ENCODE measurements around the gene GGT5.
"Not testable (repeated sequence)": the region's sequence is repeated elsewhere in the genome, so short reads cannot be mapped to it uniquely, and the experiment has no call there.

Gene GGT5

GRCh38 chr22:24216541-24217209 is 28.2 kb downstream of the GGT5 start:
- no peaks in the 10 kb centered on the region for H3K36me3 ChIP-seq (ENCODE audit: control insufficient read depth, low read length)

GRCh38 chr22:24214467-24215285 is 30.2 kb downstream of the GGT5 start:
- no peak overlapping the region for H3K27ac ChIP-seq (ENCODE audit: low read depth, low read length)

More at GRCh38 chr22:24216541-24217209, 28.2 kb downstream of the GGT5 start:
- H3K27me3 ChIP-seq (ENCODE audit: control insufficient read depth, low read length), result 0 out of 2 replicates have a peak, but pooled peaks cover 4% of the 10 kb centered on the region
- no peaks in the 10 kb centered on the region for H3F3A ChIP-seq (ENCODE audit: control insufficient read depth, insufficient read depth)
- no peaks in the 10 kb centered on the region for H4K20me1 ChIP-seq (ENCODE audit: control insufficient read depth, insufficient read depth, low read depth, low read length)
- H3K79me2 ChIP-seq (ENCODE audit: control insufficient read depth, low read length), result no peaks in the 10 kb centered on the region
- no peak for TF ChIP-seq CTCF (IDR thresholded peaks at IDR 0.05; ENCODE audit: low read depth, low read length, poor library complexity, severe bottlenecking)
- no peak for TF ChIP-seq EZH2phosphoT487 (IDR thresholded peaks at IDR 0.05; ENCODE audit: borderline replicate concordance, low read length)
- no peak overlapping the region for H3K27ac ChIP-seq (ENCODE audit: low read depth, low read length)
- H3K4me2 ChIP-seq (ENCODE audit: low read length), result no peak overlapping the region
- H3K4me3 ChIP-seq (ENCODE audit: low read length), result no peak overlapping the region
- H3K9me3 ChIP-seq (ENCODE audit: control insufficient read depth, insufficient read depth, low read length), result no peaks in the 10 kb centered on the region
- H3K4me1 ChIP-seq (ENCODE audit: control insufficient read depth, low read length), result no peaks in the 10 kb centered on the region
- H3K9me2 ChIP-seq (replicated peaks; ENCODE audit: control insufficient read depth, low read length), result no peaks in the 10 kb centered on the region

GRCh38 chr22:24213111-24213510 is 31.8 kb downstream of the GGT5 start:
- not testable (repeated sequence) for H4K20me1 ChIP-seq (ENCODE audit: control insufficient read depth, insufficient read depth, low read depth, low read length); H3K9me3 ChIP-seq (ENCODE audit: control insufficient read depth, insufficient read depth, low read length); H3K79me2 ChIP-seq (ENCODE audit: control insufficient read depth, low read length); H3K36me3 ChIP-seq (ENCODE audit: control insufficient read depth, low read length); H3K4me2 ChIP-seq (ENCODE audit: low read length); H3K27me3 ChIP-seq (ENCODE audit: control insufficient read depth, low read length); H3K27ac ChIP-seq (ENCODE audit: low read depth, low read length); H3K4me3 ChIP-seq (ENCODE audit: low read length); H3K4me1 ChIP-seq (ENCODE audit: control insufficient read depth, low read length); H3F3A ChIP-seq (ENCODE audit: control insufficient read depth, insufficient read depth); H3K9me2 ChIP-seq (replicated peaks; ENCODE audit: control insufficient read depth, low read length)

More at GRCh38 chr22:24214467-24215285, 30.2 kb downstream of the GGT5 start:
- 0 out of 2 replicates have a peak, but pooled peaks cover 4% of the 10 kb centered on the region for H3K27me3 ChIP-seq (ENCODE audit: control insufficient read depth, low read length)
- H3K9me2 ChIP-seq (replicated peaks; ENCODE audit: control insufficient read depth, low read length), result no peaks in the 10 kb centered on the region
- no peaks in the 10 kb centered on the region for H3F3A ChIP-seq (ENCODE audit: control insufficient read depth, insufficient read depth)
- no peaks in the 10 kb centered on the region for H3K36me3 ChIP-seq (ENCODE audit: control insufficient read depth, low read length)
- no peaks in the 10 kb centered on the region for H4K20me1 ChIP-seq (ENCODE audit: control insufficient read depth, insufficient read depth, low read depth, low read length)
- TF ChIP-seq CTCF (IDR thresholded peaks at IDR 0.05; ENCODE audit: low read depth, low read length, poor library complexity, severe bottlenecking), result no peak
- H3K79me2 ChIP-seq (ENCODE audit: control insufficient read depth, low read length), result no peaks in the 10 kb centered on the region
- no peak overlapping the region for H3K4me2 ChIP-seq (ENCODE audit: low read length)
- H3K4me1 ChIP-seq (ENCODE audit: control insufficient read depth, low read length), result no peaks in the 10 kb centered on the region
- no peak overlapping the region for H3K4me3 ChIP-seq (ENCODE audit: low read length)
- H3K9me3 ChIP-seq (ENCODE audit: control insufficient read depth, insufficient read depth, low read length), result no peaks in the 10 kb centered on the region

- not testable (repeated sequence) for H3K27me3 ChIP-seq (ENCODE audit: control insufficient read depth, low read length); H3K36me3 ChIP-seq (ENCODE audit: control insufficient read depth, low read length); H3F3A ChIP-seq (ENCODE audit: control insufficient read depth, insufficient read depth); H3K9me3 ChIP-seq (ENCODE audit: control insufficient read depth, insufficient read depth, low read length); H4K20me1 ChIP-seq (ENCODE audit: control insufficient read depth, insufficient read depth, low read depth, low read length); H3K79me2 ChIP-seq (ENCODE audit: control insufficient read depth, low read length); H3K4me2 ChIP-seq (ENCODE audit: low read length); H3K4me3 ChIP-seq (ENCODE audit: low read length); H3K9me2 ChIP-seq (replicated peaks; ENCODE audit: control insufficient read depth, low read length); H3K27ac ChIP-seq (ENCODE audit: low read depth, low read length); H3K4me1 ChIP-seq (ENCODE audit: control insufficient read depth, low read length)
These were observed 33.2 kb downstream of the GGT5 start for GRCh38 chr22:24211716-24212115.

- not testable (repeated sequence) for H3F3A ChIP-seq (ENCODE audit: control insufficient read depth, insufficient read depth); H3K79me2 ChIP-seq (ENCODE audit: control insufficient read depth, low read length); H3K9me2 ChIP-seq (replicated peaks; ENCODE audit: control insufficient read depth, low read length); H3K27ac ChIP-seq (ENCODE audit: low read depth, low read length); H3K4me2 ChIP-seq (ENCODE audit: low read length); H3K9me3 ChIP-seq (ENCODE audit: control insufficient read depth, insufficient read depth, low read length); H3K4me3 ChIP-seq (ENCODE audit: low read length); H3K4me1 ChIP-seq (ENCODE audit: control insufficient read depth, low read length); H3K27me3 ChIP-seq (ENCODE audit: control insufficient read depth, low read length); H3K36me3 ChIP-seq (ENCODE audit: control insufficient read depth, low read length); H4K20me1 ChIP-seq (ENCODE audit: control insufficient read depth, insufficient read depth, low read depth, low read length)
These were observed 34.5 kb downstream of the GGT5 start for GRCh38 chr22:24210409-24210808.
